Glutamatergic neuron (in vitro differentiated cells): ENCODE data around the gene FOXP2. TPM values are rescaled to one million over a fixed set of nuclear protein-coding genes. Genes with fewer than 3 reads are reported as not detected.

ENCODE experiments used
- DNase-seq: peaks from one replicate; pipeline ENCODE4 v3.0.0; 2022
- H3K27ac Mint-ChIP-seq: one replicate; pipeline ENCODE4 v1.8.0; 2020; ENCODE audit warnings: mild to moderate bottlenecking, mixed read lengths, inconsistent platforms; ENCODE audit not compliant: unreplicated experiment
- H3K27me3 Mint-ChIP-seq: one replicate; pipeline ENCODE4 v1.8.0; 2020; ENCODE audit warnings: mild to moderate bottlenecking, moderate library complexity, mixed read lengths, inconsistent platforms; ENCODE audit not compliant: unreplicated experiment
- H3K36me3 Mint-ChIP-seq: one replicate; pipeline ENCODE4 v1.8.0; 2020; ENCODE audit warnings: mild to moderate bottlenecking, mixed read lengths, inconsistent platforms; ENCODE audit not compliant: unreplicated experiment
- H3K4me1 Mint-ChIP-seq: one replicate; pipeline ENCODE4 v1.8.0; 2020; ENCODE audit warnings: mild to moderate bottlenecking, low read depth, mixed read lengths, inconsistent platforms; ENCODE audit not compliant: unreplicated experiment
- H3K4me3 Mint-ChIP-seq: one replicate; pipeline ENCODE4 v1.8.0; 2020; ENCODE audit warnings: mild to moderate bottlenecking, mixed read lengths, inconsistent platforms; ENCODE audit not compliant: unreplicated experiment
- H3K9me3 Mint-ChIP-seq: one replicate; pipeline ENCODE4 v1.8.0; 2020; ENCODE audit warnings: mild to moderate bottlenecking, moderate library complexity, mixed read lengths, inconsistent platforms; ENCODE audit not compliant: unreplicated experiment
- total RNA-seq: library from RNA; stranded (reverse); fragmentation: NEBNext Ultra II Directional; extraction: Animal tissue kit (Norgen Biotek cat#: 25700); gene quantifications from one replicate; pipeline ENCODE4 v1.2.1, GENCODE V29; 2021; ENCODE audit not compliant: unreplicated experiment
- TF ChIP-seq, protein P1 (sequence below): fragments of 200-600 bp; sonication (generic); IDR thresholded peaks from one replicate; pipeline ENCODE4 v1.5.0; 2021; ENCODE audit not compliant: partially characterized antibody, unreplicated experiment

The FOXP2 gene
- total RNA-seq, 1 donor from 2014 or later = 72.1 TPM

DNA sequence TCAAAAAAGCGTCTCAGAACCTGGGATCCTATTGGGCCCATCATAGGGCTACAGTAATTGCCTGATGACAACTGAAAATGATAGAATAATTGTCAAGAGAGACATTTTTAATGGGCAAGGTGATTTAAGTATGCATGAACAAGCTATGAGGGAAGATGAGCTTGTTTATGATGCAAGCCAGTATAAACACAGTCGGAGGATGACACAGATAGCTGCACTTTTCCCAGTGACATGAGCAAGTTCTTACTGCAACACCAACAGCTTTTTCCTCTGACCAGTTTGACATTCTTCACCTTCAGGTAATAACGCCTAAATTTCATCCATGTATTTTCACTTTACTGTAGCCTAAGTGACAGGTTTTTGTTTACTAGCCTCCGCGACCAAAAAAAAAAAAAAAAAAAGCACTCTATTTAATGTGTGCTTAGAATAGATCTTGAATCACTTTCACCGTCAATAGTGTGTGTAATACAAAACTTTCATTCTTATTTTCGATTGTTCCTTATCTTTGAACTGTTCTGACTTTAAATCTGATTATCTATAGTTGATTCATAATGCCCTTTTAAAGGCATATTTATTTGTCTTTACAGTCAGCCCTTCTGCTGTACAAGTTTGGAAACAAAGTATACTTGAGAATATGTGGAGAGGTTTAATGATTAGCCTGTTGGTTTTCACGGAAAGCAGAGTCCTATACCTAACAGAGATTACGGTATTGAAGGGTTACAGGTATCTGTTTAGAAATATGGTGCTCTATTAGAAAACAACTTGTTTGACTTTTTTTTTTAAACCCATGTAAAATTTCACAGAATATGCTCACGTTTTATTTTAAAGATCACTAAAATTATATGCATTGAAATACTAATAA lies 1.7 kb downstream of the FOXP2 start:
- H3K27me3 Mint-ChIP-seq = no peaks in the 10 kb centered on the region
- TF ChIP-seq, protein P1, sequence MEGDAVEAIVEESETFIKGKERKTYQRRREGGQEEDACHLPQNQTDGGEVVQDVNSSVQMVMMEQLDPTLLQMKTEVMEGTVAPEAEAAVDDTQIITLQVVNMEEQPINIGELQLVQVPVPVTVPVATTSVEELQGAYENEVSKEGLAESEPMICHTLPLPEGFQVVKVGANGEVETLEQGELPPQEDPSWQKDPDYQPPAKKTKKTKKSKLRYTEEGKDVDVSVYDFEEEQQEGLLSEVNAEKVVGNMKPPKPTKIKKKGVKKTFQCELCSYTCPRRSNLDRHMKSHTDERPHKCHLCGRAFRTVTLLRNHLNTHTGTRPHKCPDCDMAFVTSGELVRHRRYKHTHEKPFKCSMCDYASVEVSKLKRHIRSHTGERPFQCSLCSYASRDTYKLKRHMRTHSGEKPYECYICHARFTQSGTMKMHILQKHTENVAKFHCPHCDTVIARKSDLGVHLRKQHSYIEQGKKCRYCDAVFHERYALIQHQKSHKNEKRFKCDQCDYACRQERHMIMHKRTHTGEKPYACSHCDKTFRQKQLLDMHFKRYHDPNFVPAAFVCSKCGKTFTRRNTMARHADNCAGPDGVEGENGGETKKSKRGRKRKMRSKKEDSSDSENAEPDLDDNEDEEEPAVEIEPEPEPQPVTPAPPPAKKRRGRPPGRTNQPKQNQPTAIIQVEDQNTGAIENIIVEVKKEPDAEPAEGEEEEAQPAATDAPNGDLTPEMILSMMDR = no peak
- H3K4me1 Mint-ChIP-seq = peaks cover 27% of the 10 kb centered on the region
- DNase-seq = no peak
- no peak overlapping the region for H3K4me3 Mint-ChIP-seq
- H3K9me3 Mint-ChIP-seq = no peaks in the 10 kb centered on the region
- no peaks in the 10 kb centered on the region for H3K36me3 Mint-ChIP-seq
- H3K27ac Mint-ChIP-seq = no peak overlapping the region

DNA sequence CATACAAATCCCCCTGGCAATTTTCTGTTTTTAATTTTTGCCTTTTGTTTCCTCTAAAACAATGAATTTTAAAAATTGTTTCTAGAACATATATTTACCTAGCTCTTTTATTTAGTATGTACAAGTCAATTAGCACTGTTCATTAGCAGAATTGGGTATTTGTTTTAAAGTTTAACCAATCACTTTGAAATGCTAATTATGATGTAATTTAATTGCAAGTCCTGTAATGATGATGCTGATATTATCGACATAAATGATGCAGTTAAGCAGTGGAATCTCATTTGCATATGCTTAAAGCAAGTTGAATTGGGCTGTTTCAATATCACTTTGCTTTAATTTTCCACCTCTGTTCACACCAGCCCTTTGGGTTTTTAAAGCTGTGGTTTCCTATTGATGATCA lies 2.7 kb downstream of the FOXP2 start:
- Mint-ChIP-seq H3K27ac (no peak overlapping the region), H3K27me3 (no peaks in the 10 kb centered on the region), H3K36me3 (no peaks in the 10 kb centered on the region), H3K4me3 (no peak overlapping the region), H3K9me3 (no peaks in the 10 kb centered on the region), H3K4me1 (peaks cover 24% of the 10 kb centered on the region)
- DNase-seq = no peak
- TF ChIP-seq, protein P1 = no peak

DNA sequence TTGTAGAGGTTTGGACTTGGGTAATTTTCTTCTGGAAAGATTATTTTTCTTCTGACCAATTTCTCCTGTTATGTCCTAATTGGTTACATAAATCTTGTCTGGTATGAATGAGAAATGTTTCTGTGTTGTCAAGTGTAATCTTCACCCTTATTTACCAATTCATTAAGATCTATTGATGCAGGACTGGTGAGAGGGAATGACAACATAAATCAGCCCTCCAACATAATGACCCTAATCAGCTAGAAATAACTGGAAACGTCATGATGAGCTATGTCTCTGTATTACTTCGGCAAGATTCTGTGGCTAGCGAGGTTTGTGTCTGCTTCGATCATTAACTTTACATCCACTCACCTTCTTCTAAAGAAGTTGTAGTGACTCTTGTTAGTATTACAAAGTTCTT lies 3.5 kb downstream of the FOXP2 start:
- Mint-ChIP-seq H3K4me3 (no peak overlapping the region), H3K36me3 (no peaks in the 10 kb centered on the region), H3K27ac (peak overlapping the region; percentile 71), H3K27me3 (no peaks in the 10 kb centered on the region), H3K9me3 (no peaks in the 10 kb centered on the region), H3K4me1 (peaks cover 23% of the 10 kb centered on the region)
- no peak for DNase-seq
- TF ChIP-seq, protein P1 = no peak

DNA sequence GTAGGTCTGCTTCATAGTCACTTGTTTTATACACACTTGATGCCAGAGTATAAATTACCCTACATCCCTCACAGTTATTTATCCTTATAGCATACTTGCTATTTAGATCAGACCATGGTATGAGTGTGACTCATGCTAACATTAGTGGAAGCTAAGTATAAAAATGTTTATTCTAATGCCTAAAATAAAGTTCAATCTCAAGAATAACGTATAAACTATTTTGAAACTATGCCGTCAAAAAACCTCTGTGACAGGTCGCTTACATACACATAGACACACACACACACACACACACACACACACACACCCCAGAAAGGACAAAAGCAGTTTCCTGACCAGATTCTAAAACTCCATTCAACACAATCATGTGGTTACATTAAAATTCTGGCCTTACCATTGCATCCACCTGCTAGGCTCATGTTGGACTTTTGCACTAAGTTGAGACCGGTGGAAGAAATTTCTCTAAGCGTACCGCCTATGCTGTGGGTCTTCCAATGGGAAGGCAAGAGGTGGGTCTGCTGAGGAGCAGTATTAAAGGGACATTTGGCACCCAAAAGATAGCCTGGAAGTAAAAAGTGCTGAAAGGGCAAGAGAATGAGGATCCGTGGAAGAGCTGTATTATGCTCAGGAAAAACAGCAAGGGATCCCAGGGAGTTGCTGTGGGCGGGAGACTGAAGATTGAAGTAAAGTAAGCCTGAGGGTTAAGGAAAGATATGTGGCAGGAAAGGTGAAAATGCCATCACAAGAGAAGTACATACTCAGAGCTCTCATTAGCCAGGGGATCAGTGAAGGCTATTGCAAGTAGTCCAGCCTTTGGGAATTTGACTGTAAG lies 5.0 kb downstream of the FOXP2 start:
- Mint-ChIP-seq H3K4me1 (peaks cover 26% of the 10 kb centered on the region), H3K27me3 (no peaks in the 10 kb centered on the region), H3K9me3 (no peaks in the 10 kb centered on the region), H3K27ac (peak overlapping the region; percentile 2), H3K4me3 (no peak overlapping the region), H3K36me3 (no peaks in the 10 kb centered on the region)
- no peak for DNase-seq
- TF ChIP-seq, protein P1 = no peak
